Left cardiac atrium (tissue), 4 donors: ENCODE results near the gene SNAI3. TPM values are rescaled to one million over a fixed set of nuclear protein-coding genes. Genes with fewer than 3 reads are reported as not detected.
"Not testable (repeated sequence)": the region's sequence is repeated elsewhere in the genome, so short reads cannot be mapped to it uniquely, and the experiment has no call there.

Experiments
- ATAC-seq, 2 donors: fragments of 200-7000 bp; cut with Tn5 transposase; one replicate each; pipeline ENCODE4 v1.9.1; 2020; ENCODE audit warnings: mild to moderate bottlenecking in 2 of 2, moderate library complexity in 2 of 2
- DNase-seq: peaks from one replicate; pipeline ENCODE4 v3.0.0-alpha.2; 2020
- intact Hi-C, 2 donors: fragments of 100-400 bp; cut with DNase I; formaldehyde crosslinking; loops; one replicate each; pipeline versions ENCODE4 v1.14.1 to v1.15.1; 2022 to 2023
- total RNA-seq, 2 donors: library from RNA; stranded (reverse); fragmentation: NEBNext Ultra II Directional; extraction: Animal tissue kit (Norgen Biotek cat#: 25700); gene quantifications; one replicate each; pipeline ENCODE4 v1.2.1, GENCODE V29; 2021
- donor health status: DM: no; HTN: yes; CAD: no.
- donor health status: DM: no; HTN: yes; CAD: no; lungs with severe emphysema.
- donor health status: DM: yes; HTN: yes; CAD: no.
- donor health status: Dilated cardiomyopathy.

Gene SNAI3
- total RNA-seq, 2 donors from 2014 or later: 0.55 to 2.7 TPM

DNA sequence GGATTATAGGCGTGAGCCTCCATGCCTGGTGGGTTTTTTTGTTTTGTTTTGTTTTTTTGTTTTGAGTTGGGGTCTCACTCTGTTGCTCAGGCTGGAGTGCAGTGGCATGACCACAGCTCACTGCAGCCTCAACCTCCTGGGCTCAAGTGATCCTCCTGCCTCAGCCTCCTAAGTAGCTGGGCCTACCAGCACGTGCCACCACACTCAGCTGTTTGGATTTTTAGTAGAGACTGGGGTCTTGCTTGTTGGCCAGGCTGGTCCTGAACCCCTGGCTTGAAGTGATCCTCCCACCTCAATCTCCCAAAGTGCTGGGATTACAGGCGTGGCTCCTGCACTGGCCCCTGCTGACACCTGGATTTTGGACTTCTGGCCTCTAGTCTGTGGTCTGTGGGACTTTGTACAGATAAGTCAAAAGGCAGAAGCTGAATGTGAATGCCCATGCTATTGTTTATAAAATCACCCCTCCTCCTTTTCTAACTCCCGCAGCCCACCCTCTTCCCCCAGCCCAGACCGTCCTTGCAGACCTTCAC is 5.7 kb downstream of the SNAI3 start:
- intact Hi-C loops: no loop called here
- ATAC-seq (no peak), DNase-seq (no peak)

- ATAC-seq: no peak
- DNase-seq: no peak
- intact Hi-C loops: no loop called here
These were observed 7.9 kb downstream of the SNAI3 start for GRCh38 chr16:88678224-88678979.

- ATAC-seq (no peak), DNase-seq (no peak)
- intact Hi-C loops: no loop called here
These were observed 8.6 kb downstream of the SNAI3 start for GRCh38 chr16:88677721-88678120.

DNA sequence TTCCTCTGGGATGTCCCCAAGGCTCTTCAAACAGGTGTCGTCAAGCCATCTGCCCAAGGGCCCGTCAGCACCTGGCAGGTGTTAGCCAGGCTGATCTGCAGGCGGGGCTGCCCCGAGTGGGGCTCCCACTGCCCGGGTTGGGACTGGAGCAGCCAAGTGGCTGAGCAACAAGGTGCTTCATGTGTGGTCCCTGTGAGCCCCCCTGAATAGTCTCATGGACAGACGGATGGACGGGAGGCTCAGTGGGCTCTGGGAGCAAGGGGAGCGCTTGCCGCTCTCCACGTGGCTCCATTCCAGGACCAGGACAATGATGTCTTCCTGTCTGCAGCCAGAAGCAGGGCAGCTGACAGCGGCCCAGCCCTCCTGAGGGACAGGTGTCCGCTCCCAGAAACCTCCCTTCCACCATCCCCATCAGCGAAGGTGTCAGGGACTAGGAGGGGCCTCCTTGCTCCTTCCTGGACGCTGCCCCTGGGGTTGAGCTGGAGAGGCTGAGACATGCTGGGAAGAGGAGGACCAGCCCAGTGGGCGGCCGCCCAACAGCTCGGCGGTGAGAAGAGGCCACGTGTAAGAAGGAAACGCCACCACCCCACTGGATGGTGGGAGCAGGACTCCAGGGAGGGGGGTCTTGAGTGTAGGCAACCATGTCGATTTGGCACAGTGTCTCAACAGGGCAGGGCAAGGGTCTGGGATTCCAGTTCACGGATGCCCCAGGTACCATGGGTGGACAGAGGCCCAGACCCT is 9.6 kb downstream of the SNAI3 start:
- DNase-seq: no peak
- ATAC-seq: no peak
- intact Hi-C loops: no loop called here

DNA sequence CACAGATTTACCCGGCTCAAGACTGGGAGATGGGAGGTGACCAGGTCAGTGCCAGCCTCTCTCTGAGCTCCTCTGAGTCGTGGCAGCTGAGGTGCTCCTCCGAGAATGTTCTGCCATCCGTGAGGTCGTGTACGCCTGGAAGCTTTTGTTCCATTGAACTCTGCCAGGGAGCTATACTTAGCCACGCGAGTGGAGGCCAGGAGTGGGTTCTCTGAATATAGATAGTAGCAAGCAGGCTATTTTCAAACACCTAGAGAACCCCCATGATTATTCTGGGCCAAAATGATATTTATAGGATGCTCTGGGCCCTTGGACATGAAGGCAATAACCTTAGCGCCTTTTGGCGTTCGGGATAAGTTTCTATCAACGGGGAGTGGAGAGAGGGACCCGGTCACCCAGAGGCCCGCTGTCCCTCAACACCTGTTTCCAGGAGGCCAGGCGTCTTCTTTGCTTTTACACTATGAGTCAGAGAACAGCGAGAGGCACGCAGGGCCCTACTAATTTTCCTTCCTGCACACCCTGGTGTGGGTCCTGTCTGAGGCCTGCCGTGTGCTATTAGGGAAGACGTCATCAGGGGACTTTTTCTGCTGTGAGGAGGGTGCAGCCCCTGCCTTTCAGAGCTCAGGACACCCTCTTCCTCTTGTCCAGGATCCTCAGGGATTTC is 12.5 kb downstream of the SNAI3 start:
- intact Hi-C loops: no loop called here
- no peak for DNase-seq

GRCh38 chr16:88672776-88673175 is 13.5 kb downstream of the SNAI3 start:
- no peak for ATAC-seq
- intact Hi-C loops: no loop called here
- no peak for DNase-seq

More for the DNA sequence above, 12.5 kb downstream of the SNAI3 start:
- ATAC-seq: peak; percentile 44 to 78

DNA sequence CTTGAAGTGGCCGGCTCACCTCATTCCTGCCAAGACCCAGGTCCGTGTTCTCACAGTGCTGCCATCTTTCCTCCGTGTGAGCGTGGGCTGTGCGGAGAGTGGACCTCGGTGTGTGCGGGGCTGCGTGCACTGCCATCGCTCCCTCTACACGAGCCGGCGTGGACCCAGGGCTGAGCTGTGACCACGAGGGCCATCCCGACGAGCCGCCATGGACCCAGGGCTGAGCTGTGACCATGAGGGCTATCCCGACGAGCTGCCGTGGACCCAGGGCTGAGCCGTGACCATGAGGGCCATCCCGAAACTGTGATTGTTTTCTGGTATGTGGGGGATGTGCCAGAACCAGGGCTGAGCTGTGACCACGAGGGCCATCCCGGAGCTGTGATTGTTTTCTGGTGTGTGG is 14.5 kb downstream of the SNAI3 start:
- DNase-seq: no peak

GRCh38 chr16:88669980-88670379 is 16.3 kb downstream of the SNAI3 start:
- DNase-seq (no peak), ATAC-seq (no peak)
- intact Hi-C loops: no loop called here

More for the DNA sequence above, 14.5 kb downstream of the SNAI3 start:
- intact Hi-C loops: no loop called here
- no peak for ATAC-seq

GRCh38 chr16:88669493-88669892 is 16.8 kb downstream of the SNAI3 start:
- ATAC-seq, DNase-seq, intact Hi-C loops: not testable (repeated sequence)

GRCh38 chr16:88667461-88667860 is 18.8 kb downstream of the SNAI3 start:
- DNase-seq (no peak), ATAC-seq (no peak)
- intact Hi-C loops: no loop called here

GRCh38 chr16:88665570-88665969 is 20.7 kb downstream of the SNAI3 start:
- intact Hi-C loops: no loop called here
- ATAC-seq: no peak
- DNase-seq: no peak

- ATAC-seq (no peak), DNase-seq (no peak)
- intact Hi-C loops: no loop called here
These were observed 21.2 kb downstream of the SNAI3 start for GRCh38 chr16:88665148-88665547.

GRCh38 chr16:88662843-88663606 is 23.3 kb downstream of the SNAI3 start, which contains the start of gene MVD:
Gene MVD (minus strand): TSS chr16:88663091. CDS start chr16:88663080, 11 bp downstream.
- DNase-seq: peak; percentile 98
- intact Hi-C loops: no loop called here
- ATAC-seq: peak; percentile 99

DNA sequence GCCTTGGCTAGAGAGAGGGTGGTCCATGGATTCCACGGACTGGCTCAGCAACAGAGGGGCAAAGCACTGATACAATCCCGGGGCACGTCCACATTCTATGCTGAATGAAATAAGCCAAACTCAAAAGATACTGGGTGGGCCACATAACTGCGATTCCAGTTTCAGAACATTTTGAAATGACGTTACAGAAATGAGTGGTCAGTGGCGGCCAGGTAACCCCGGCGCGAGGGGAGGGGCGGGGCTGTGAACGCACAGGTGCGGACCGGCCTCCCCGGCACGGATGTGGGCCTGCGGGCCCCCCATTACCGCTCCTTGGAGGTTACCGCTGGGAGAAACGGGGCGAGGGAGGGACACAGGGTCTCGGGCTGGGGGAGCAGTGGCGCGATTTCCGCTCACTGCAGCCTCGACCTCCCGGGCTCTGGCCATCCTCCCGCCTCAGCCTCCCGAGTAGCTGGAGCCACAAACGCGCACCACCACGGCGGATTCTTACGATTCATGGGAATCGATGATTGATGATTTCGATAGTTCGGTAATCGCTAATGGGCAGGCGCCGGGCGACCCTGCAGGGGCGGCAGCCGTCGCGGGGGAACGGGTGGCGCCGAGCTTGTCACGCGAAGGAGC is 24.0 kb downstream of the SNAI3 start:
- ATAC-seq (peak in 1 of 2 donors; percentile 0), DNase-seq (no peak)
- intact Hi-C loops: no loop called here

- ATAC-seq (no peak), DNase-seq (no peak)
- intact Hi-C loops: no loop called here
These were observed 24.8 kb downstream of the SNAI3 start for GRCh38 chr16:88661468-88661867.

DNA sequence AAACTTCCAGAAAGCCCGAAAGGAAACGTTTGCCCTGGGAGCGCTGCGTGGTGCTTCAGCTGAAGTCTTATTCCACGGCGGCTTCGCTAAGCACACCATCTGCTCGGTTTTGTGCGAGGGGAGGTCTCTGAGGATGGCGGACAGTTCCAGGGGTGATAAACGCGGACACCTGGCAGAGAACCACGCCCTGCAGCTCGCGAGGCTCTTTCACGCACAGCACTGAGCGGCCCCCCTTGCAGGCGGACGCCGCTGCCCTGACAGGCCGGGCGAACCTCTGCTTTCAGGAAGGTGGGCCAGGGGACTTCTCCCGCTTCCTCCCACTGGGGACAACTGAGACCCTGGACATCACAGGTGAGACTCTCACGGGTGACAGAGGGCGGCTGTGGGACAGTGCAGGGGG is 27.1 kb downstream of the SNAI3 start:
- DNase-seq: no peak
- intact Hi-C loops: no loop called here
- no peak for ATAC-seq

GRCh38 chr16:88658714-88659113 is 27.6 kb downstream of the SNAI3 start:
- DNase-seq (no peak), ATAC-seq (no peak)
- intact Hi-C loops: no loop called here

- intact Hi-C loops: no loop called here
- DNase-seq (no peak), ATAC-seq (no peak)
These were observed 28.9 kb downstream of the SNAI3 start for GRCh38 chr16:88657371-88657770.
